RKO (cell line): ENCODE results near the gene PPP2R5C.
A peak's percentile ranks its signal among the peaks of the same experiment; 100 is the strongest.
"Not testable (repeated sequence)": the region's sequence is repeated elsewhere in the genome, so short reads cannot be mapped to it uniquely, and the experiment has no call there.

Experiments used
- DNase-seq: peaks from one replicate; pipeline ENCODE4 v3.0.0-alpha.2; 2016; ENCODE audit warnings: low spot score

PPP2R5C gene

DNA sequence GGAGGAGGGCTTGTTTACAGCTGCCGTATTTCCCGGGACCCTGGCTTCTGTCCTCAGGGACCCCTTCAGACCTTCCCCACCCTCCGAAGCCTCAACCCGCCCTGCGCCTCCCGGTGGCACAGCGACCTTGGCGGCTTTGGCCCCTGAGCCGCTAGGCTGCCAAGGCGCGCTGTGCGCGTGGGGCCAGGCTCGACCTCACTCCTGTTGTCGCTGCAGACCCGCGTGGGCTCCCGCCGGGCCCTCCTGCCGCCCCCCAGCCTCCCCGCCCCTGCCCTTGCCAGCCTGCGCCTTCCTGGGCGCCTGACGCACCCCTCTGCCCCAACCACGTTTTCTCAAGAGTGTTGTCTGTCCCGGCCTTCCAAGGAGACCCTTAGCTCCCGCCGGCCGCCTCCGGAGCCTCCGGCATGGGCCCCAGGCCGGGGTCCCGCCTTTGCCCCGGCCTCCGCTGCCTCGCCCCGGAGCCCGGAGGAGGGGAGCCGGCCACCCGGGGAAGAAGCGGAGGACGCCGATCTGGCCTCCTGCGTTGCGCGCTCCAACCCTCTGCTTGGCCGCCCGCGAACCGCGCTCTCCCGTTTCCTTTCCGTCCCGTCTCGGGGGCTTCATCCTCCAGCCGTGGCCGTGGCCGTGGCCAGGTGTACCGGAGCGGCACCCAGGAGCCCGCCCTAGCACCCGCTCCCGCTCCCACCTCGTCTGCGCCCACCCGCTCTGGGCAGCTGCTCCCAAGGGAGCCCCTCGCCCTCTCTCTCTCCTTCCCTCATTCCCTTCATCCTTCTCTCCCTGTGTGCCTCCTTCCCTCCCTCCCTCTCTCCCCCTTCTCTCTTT lies 19.9 kb downstream of the PPP2R5C start:
- DNase-seq = no peak

- no peak for DNase-seq
Measured at GRCh38 chr14:101783260-101784016, 21.9 kb downstream of the PPP2R5C start.

DNA sequence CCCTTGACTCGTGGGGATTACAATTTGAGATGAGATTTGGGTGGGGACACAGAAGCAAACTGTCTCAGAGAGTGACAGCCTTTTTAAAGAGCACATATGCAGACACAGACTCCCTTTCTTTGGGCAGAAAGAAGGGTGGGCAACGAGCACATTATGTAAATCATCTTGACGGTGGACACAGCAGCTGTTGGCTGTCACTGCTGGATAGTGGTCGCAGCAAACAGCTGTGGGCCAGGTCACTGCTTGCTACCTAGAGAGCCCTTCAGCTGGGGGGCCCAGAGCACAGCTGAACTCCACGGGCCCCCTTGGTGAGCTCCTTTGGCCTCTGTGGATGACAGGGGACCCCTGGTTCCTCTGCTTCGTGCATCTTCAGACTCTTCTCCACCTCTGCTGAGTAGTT lies 23.1 kb downstream of the PPP2R5C start:
- DNase-seq = no peak

GRCh38 chr14:101788016-101788635 lies 26.6 kb downstream of the PPP2R5C start:
- DNase-seq = no peak

DNA sequence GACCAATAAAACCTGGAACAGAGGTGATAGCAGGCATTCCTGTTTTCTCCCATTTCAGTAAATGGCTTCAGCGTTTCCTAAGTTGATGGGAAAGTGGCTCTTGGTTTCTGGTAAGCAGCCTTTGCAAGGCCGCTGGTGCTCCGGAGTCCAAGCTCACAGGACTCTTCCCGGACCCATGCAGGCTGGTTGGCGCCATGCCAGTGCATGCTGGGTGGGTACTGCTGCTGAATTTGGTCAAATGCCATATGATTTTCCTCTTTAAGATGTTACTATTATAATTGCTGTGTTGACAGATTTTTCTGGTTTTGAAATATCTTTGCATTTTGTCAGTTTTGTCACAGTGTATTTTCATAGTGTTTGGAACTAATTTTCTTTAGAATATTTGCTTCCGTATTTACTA lies 27.7 kb downstream of the PPP2R5C start:
- DNase-seq = no peak

DNA sequence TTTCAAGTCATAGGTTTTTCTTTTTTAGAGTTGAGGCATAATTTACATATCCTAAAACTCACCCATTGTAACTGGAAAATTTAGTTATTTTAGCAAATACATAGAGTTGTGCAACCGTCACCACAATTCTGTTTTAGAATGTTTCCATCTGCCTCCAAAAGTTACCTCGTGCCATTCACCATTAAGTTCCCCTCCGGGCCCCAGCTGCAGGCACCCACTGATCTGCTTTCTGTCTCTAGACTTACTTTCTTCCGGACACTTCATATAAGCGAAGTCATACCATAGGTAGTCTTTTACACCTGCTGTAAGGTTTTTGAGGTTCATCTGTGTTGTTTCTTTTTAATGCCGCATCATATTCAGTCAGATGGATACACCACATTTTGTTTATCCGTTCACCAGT lies 28.7 kb downstream of the PPP2R5C start:
- DNase-seq = no peak

DNA sequence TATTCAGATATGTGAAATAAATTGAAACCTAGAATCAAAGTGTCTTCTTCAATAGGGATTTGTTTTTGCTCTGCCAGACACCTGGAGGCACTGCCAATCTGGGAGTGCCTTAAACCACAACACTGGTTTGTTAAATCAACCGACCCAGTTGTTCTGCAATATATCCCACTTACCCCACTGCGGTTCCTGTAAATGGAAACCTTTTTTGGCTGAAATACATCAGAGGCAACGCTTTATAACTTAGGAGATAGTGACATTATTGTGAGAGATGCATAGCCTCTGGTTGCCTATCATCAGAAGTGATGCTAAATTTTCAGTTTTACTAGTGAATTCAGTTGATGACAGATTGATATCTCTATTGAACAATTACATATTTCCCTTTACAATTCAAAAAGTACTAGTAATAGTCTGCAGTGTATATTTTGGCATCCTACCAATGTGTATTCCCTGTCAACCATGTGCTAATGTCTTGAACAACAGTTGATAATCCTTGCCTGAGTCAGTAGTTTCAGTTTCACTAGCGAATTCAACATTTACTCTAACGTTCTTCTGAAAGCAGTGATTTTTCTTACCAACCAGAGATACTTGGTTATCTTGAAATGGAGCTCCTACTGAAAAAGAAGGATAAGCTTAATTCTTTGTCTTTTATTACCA lies 30.5 kb downstream of the PPP2R5C start:
- DNase-seq = no peak

GRCh38 chr14:101796016-101796415 lies 34.5 kb downstream of the PPP2R5C start:
- DNase-seq = no peak

GRCh38 chr14:101796479-101796878 lies 35.0 kb downstream of the PPP2R5C start:
- DNase-seq = no peak

GRCh38 chr14:101797856-101798255 lies 36.3 kb downstream of the PPP2R5C start:
- no peak for DNase-seq

DNA sequence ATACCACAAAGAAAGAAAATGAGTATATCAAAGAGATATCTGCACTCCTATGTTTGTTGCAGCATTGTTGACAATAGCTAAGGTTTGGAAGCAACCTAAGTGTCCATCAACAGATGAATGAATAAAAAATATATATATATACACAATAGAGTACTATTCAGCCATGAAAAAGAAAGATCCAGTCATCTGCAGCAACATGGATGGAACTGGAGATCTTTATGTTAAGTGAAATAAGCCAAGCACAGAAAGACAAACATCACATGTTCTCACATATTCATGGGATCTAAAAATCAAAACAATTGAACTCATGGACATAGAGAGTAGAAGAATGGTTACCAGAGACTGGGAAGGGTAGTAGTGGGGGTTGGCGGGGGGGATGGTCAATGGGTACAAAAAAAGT lies 42.9 kb downstream of the PPP2R5C start:
- DNase-seq = not testable (repeated sequence)

- DNase-seq = not testable (repeated sequence)
Measured at GRCh38 chr14:101806252-101806651, 44.7 kb downstream of the PPP2R5C start.

DNA sequence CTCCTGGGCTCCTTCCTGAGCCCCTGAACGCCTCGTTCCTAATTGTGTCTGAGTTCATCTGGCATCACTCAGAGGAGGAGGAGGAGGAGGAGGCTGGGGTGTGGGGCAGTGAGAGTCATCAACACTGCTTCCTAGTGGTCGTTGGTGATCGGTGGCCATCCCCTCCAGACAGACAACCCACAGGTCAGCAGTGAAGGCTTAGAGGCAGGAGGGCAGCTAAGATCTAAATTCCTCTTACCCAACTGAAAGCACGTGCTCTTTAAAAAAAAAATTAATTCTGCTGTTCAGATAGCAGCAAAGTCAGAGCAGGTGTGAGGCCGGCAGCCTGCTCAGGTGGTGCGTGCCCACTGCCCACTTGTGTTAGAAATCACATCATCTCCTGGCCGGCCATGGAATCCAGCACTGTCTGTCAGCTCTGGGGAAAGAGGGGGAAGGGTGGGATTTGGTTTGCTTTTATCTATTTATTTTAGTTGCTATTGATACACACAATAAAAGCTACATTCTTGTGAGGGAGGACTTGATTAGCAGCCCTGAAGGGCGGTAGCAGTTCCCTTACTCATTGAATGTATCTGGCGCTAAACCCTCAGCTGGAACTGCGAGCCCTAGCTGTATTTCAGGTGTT lies 46.6 kb downstream of the PPP2R5C start:
- DNase-seq = no peak

DNA sequence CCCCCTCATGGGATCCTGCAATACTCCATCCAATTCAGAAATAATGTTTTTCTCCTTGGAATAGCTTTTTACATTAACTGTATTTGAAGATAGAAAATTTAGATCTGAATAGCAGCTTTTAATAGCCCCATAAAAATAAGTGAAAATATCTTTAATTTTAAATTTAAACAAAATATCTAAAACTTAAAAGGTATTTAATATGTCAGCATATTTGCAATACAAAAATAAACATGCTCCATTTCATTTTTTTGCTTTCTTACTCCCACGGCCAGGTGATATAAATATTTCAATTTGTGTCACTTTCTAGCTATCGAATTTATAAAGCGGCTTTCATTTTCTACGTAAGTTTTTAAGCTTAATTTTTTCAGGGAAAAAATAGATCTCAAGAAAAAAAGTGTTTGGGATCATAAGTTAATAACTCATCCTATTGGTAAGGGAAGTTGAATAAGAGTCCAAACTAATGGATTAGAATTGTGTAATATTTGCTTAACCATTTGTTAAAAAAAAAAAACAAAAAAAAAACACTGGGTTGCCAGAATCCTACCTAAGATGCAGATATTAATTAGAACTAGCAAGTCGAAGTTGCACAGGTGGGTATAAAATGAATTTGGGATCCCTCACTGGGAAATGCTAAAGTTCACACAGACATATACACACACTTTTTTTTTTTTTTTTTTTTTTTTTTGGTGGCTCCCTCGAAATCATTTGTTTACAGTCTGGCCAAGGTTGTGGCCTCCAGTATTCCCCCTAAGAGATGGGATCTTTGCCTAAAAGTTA lies 47.6 kb downstream of the PPP2R5C start:
- no peak for DNase-seq

DNA sequence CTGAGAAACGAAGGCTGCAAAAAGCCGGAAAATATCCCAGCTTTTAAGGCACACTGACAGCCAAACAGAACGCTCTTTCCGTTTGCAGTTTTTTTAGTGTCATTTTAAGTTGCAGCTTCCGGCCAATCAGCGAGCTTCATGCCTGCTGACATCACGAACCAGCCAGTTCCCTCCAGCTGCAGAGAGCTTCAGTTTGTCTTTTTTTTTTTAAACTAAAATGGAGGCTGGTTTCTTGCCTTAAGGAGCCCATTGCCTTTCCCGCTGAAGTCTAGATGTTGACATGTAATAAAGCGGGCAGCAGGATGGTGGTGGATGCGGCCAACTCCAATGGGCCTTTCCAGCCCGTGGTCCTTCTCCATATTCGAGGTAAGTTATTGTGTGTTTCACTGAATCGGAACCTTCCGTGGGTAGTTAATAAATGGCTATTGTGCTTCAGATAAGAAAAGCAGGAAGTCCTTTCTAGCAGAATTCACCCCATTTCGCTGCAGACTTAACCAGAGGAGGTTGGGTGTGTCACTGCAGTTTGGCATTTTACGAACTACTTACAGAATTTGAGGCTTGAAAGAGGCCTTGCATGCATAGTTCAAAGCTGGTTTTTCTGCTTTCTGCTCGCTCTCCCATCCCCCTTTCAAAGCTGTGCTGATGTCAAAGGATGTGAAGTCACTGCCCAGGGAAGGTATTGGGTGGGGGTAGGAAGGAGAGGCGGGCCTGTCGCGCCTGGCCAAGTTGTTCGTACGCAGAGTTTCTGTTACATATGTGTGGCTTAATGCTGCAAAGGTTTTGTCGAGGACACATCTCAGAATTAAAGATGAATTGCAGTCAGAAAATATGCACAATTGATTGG lies 48.4 kb downstream of the PPP2R5C start:
- peak; percentile 97 for DNase-seq

GRCh38 chr14:101810897-101811621 lies 49.5 kb downstream of the PPP2R5C start:
- peak; percentile 85 for DNase-seq

- no peak for DNase-seq
Measured at GRCh38 chr14:101812071-101812470, 50.6 kb downstream of the PPP2R5C start.

DNA sequence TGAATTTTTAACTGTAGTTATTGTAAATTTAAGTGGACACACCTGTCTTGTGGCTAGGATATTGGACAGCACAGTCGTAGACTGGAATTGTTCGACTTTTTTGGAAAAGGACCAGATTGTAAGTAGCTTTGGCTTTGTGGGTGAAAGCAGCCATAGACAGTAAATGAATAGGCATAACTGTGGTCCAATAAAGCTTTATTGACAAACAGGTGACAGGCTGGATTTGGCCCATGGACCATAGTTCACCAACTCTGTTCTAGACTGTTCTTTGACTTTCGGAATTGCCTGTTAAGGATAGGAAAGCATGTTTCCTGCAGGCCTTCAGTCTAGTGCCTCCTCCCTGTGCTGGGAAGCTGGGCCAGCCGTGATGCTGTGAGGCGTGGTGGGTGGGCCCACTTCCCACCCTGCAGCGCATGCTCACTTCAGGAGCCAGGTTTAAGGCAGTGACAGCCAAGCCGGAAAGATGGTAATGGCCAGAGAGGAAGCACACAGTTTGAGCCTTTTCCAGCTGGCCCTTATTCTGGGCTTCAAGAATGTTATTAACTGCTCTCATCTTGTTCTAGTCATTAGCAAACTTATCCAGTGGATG lies 51.8 kb downstream of the PPP2R5C start:
- no peak for DNase-seq

GRCh38 chr14:101813833-101814232 lies 52.3 kb downstream of the PPP2R5C start:
- DNase-seq = no peak
